PC-3 (cell line): Measurements from ENCODE around the gene PPIL3. TPM values are rescaled to one million over a fixed set of nuclear protein-coding genes. Genes with fewer than 3 reads are reported as not detected.
A peak's percentile ranks its signal among the peaks of the same experiment; 100 is the strongest.

ENCODE experiments used
- ATAC-seq: fragments of 200-7000 bp; cut with Tn5 transposase; 2 replicates; pipeline ENCODE4 v1.9.1; 2020; ENCODE audit warnings: mild to moderate bottlenecking, moderate library complexity
- BruUV-seq: library from RNA; stranded (reverse); fragments of 400-500 nt; replicated peaks from 2 replicates; lab custom pipeline; 2021; lab: Mats Ljungman, UMichigan
- CTCF ChIA-PET: fragments of 300-600 bp; sonication (Branson Sonifier 250); formaldehyde crosslinking; loops from one replicate; lab custom pipeline; 2022; ENCODE audit warnings: antibody characterized with exemption; lab: Charles Lee
- POLR2A ChIA-PET: fragments of 300-600 bp; sonication (Branson Sonifier 250); formaldehyde crosslinking; loops from one replicate; lab custom pipeline; 2022; ENCODE audit warnings: antibody characterized with exemption; ENCODE audit not compliant: unreplicated experiment; lab: Charles Lee
- DNase-seq: peaks from one replicate; pipeline ENCODE4 v3.0.0-alpha.2; 2015
- H2AFZ ChIP-seq: fragments of 300-600 bp; sonication (generic); 2 replicates; pipeline ENCODE4 v1.6.0; 2016; ENCODE audit warnings: antibody characterized with exemption, low read length
- H3F3A ChIP-seq: fragments of 300-600 bp; sonication (generic); one replicate; pipeline ENCODE4 v1.6.0; 2017; ENCODE audit warnings: antibody characterized with exemption, low read length, control low read depth, mild to moderate bottlenecking; ENCODE audit not compliant: unreplicated experiment
- H3K27ac ChIP-seq: fragments of 300-600 bp; sonication (generic); 2 replicates; pipeline ENCODE4 v1.5.1; 2016; ENCODE audit warnings: mild to moderate bottlenecking, low read length
- H3K27me3 ChIP-seq: fragments of 300-600 bp; sonication (generic); 2 replicates; pipeline ENCODE4 v1.6.1; 2016; ENCODE audit warnings: low read length, mixed read lengths
- H3K36me3 ChIP-seq: fragments of 300-600 bp; sonication (generic); 2 replicates; pipeline ENCODE4 v1.6.1; 2016; ENCODE audit warnings: low read depth, mixed run types, low read length, mixed read lengths
- H3K4me1 ChIP-seq: fragments of 300-600 bp; sonication (generic); 2 replicates; pipeline ENCODE4 v1.5.1; 2016; ENCODE audit warnings: low read length; ENCODE audit not compliant: insufficient read depth
- H3K4me2 ChIP-seq: fragments of 300-600 bp; sonication (generic); 2 replicates; pipeline ENCODE4 v1.6.0; 2016; ENCODE audit warnings: low read length
- H3K4me3 ChIP-seq: fragments of 300-600 bp; sonication (generic); 2 replicates; pipeline ENCODE4 v1.5.1; 2016; ENCODE audit warnings: mild to moderate bottlenecking, low read length, mixed read lengths
- H3K79me2 ChIP-seq: fragments of 300-600 bp; sonication (generic); 2 replicates; pipeline ENCODE4 v1.6.1; 2017; ENCODE audit warnings: low read length, mixed read lengths
- H3K9ac ChIP-seq: fragments of 300-600 bp; sonication (generic); 2 replicates; pipeline ENCODE4 v1.6.0; 2016; ENCODE audit warnings: mild to moderate bottlenecking, low read length
- H3K9me2 ChIP-seq: fragments of 300-600 bp; sonication (generic); replicated peaks from 2 replicates; pipeline ENCODE4 v1.6.1; 2016; ENCODE audit warnings: mixed run types, low read length, mixed read lengths
- H3K9me3 ChIP-seq: fragments of 300-600 bp; sonication (generic); 2 replicates; pipeline ENCODE4 v1.6.1; 2016; ENCODE audit warnings: low read length, mixed read lengths
- H4K20me1 ChIP-seq: fragments of 300-600 bp; sonication (generic); 2 replicates; pipeline ENCODE4 v1.6.1; 2016; ENCODE audit warnings: low read length, mixed read lengths
- CTCF ChIP-seq: fragments of 300-600 bp; sonication (generic); conservative IDR thresholded peaks from 2 replicates; pipeline ENCODE4 v1.5.1; 2017; ENCODE audit warnings: antibody characterized with exemption, low read depth, mild to moderate bottlenecking, low read length
- EZH2 ChIP-seq: fragments of 300-600 bp; sonication (generic); IDR thresholded peaks from one replicate; pipeline ENCODE4 v1.6.1; 2017; ENCODE audit warnings: antibody characterized with exemption, mild to moderate bottlenecking, low read length; ENCODE audit not compliant: unreplicated experiment
- EZH2phosphoT487 ChIP-seq: fragments of 300-600 bp; sonication (generic); IDR thresholded peaks from 2 replicates; pipeline ENCODE4 v1.6.1; 2018; ENCODE audit warnings: mild to moderate bottlenecking, antibody characterized with exemption, low read length, borderline replicate concordance
- intact Hi-C: fragments of 100-400 bp; cut with micrococcal nuclease; formaldehyde crosslinking; loops from 2 replicates; pipeline ENCODE4 v1.9.0; 2023
- total RNA-seq: library from RNA; depleted of rRNA; stranded (reverse); fragments of >200 nt; gene quantifications from 2 replicates; pipeline ENCODE4 v1.2.3, GENCODE V29; 2014

The PPIL3 gene
- total RNA-seq, 1 experiment from 2014 or later, result 37.1 TPM

- peaks cover 49% of the 10 kb centered on the region for H3K36me3 ChIP-seq
- H3K79me2 ChIP-seq, result peaks cover 69% of the 10 kb centered on the region
- H3K4me1 ChIP-seq, result peaks cover 26% of the 10 kb centered on the region
- DNase-seq (peak; percentile 56), ATAC-seq (no peak)
- H3K9me2 ChIP-seq, result no peaks in the 10 kb centered on the region
- H3K9ac ChIP-seq, result peak overlapping the region; percentile 95
- ChIA-PET CTCF (no interaction called here), POLR2A (no interaction called here)
- peaks cover 39% of the 10 kb centered on the region for H4K20me1 ChIP-seq
- intact Hi-C loops, result no loop called here
- peak overlapping the region; percentile 83 for H3K4me2 ChIP-seq
- H2AFZ ChIP-seq, result no peak overlapping the region
- no peak for TF ChIP-seq EZH2
- TF ChIP-seq CTCF, result no peak
- no peak for TF ChIP-seq EZH2phosphoT487
- no peaks in the 10 kb centered on the region for H3K27me3 ChIP-seq
- BruUV-seq, result no TSS peak
- H3K27ac ChIP-seq, result peak overlapping the region; percentile 76
- H3K9me3 ChIP-seq, result no peaks in the 10 kb centered on the region
- peak overlapping the region; percentile 93 for H3K4me3 ChIP-seq
- H3F3A ChIP-seq, result peaks cover 7% of the 10 kb centered on the region
Measured at GRCh38 chr2:200862532-200863000, 26.3 kb downstream of the PPIL3 start.

GRCh38 chr2:200861617-200862155 lies 27.2 kb downstream of the PPIL3 start:
- H3K4me3 ChIP-seq, result peak overlapping the region; percentile 93
- ATAC-seq, result no peak
- H4K20me1 ChIP-seq, result peaks cover 39% of the 10 kb centered on the region
- ChIA-PET CTCF (no interaction called here), POLR2A (no interaction called here)
- H2AFZ ChIP-seq, result no peak overlapping the region
- H3K9me3 ChIP-seq, result no peaks in the 10 kb centered on the region
- H3K9ac ChIP-seq, result peak overlapping the region; percentile 36
- DNase-seq, result no peak
- no peaks in the 10 kb centered on the region for H3K9me2 ChIP-seq
- peaks cover 58% of the 10 kb centered on the region for H3K36me3 ChIP-seq
- no peak for TF ChIP-seq CTCF
- TF ChIP-seq EZH2phosphoT487, result no peak
- no peak for TF ChIP-seq EZH2
- no TSS peak for BruUV-seq
- intact Hi-C loops, result loop anchor here (2.0 kb wide), 1 partner anchor 49 kb away; no protein-coding TSS in a partner anchor
- peaks cover 78% of the 10 kb centered on the region for H3K79me2 ChIP-seq
- H3F3A ChIP-seq, result peaks cover 12% of the 10 kb centered on the region
- no peaks in the 10 kb centered on the region for H3K27me3 ChIP-seq
- peak overlapping the region; percentile 83 for H3K4me2 ChIP-seq
- no peak overlapping the region for H3K27ac ChIP-seq
- peaks cover 26% of the 10 kb centered on the region for H3K4me1 ChIP-seq

- peaks cover 64% of the 10 kb centered on the region for H3K36me3 ChIP-seq
- no peak for DNase-seq
- peak overlapping the region; percentile 83 for H3K4me2 ChIP-seq
- POLR2A ChIA-PET, result no interaction called here
- peaks cover 39% of the 10 kb centered on the region for H4K20me1 ChIP-seq
- H3F3A ChIP-seq, result peaks cover 14% of the 10 kb centered on the region
- no peaks in the 10 kb centered on the region for H3K9me2 ChIP-seq
- no peaks in the 10 kb centered on the region for H3K27me3 ChIP-seq
- CTCF ChIA-PET, result no interaction called here
- intact Hi-C loops, result loop anchor here (2.0 kb wide), 1 partner anchor 47 kb away; no protein-coding TSS in a partner anchor
- BruUV-seq, result no TSS peak
- H3K79me2 ChIP-seq, result peaks cover 83% of the 10 kb centered on the region
- H2AFZ ChIP-seq, result no peak overlapping the region
- TF ChIP-seq EZH2, result no peak
- TF ChIP-seq EZH2phosphoT487, result no peak
- TF ChIP-seq CTCF, result no peak
- H3K9ac ChIP-seq, result 0 out of 2 replicates have a peak overlapping the region, but pooled peaks have one; percentile 0
- H3K4me1 ChIP-seq, result peaks cover 26% of the 10 kb centered on the region
- no peaks in the 10 kb centered on the region for H3K9me3 ChIP-seq
- H3K4me3 ChIP-seq, result peak overlapping the region; percentile 93
- no peak overlapping the region for H3K27ac ChIP-seq
- ATAC-seq, result no peak
Measured at GRCh38 chr2:200860092-200860795, 28.6 kb downstream of the PPIL3 start.
